Measurements from ENCODE around the gene ZFYVE9. TPM values are rescaled to one million over a fixed set of nuclear protein-coding genes. Genes with fewer than 3 reads are reported as not detected.

The ZFYVE9 gene
- total RNA-seq, 1 donor from 2014 or later = 17.9 TPM

GRCh38 chr1:52210044-52210443, 68.2 kb downstream of the ZFYVE9 start:
- Histone ChIP-seq H3K4me3 (no peak overlapping the region), H3K36me3 (no peaks in the 10 kb centered on the region), H3K27me3 (ENCODE audit: low read depth) (no peaks in the 10 kb centered on the region), H3K9me3 (replicated peaks) (peaks cover 4% of the 10 kb centered on the region), H3K4me1 (no peaks in the 10 kb centered on the region), H3K27ac (replicated peaks) (no peak overlapping the region)
- intact Hi-C loops (cut with micrococcal nuclease) = no loop called here
- no peak for DNase-seq
- TF ChIP-seq CTCF (IDR thresholded peaks at IDR 0.05; ENCODE audit: borderline replicate concordance) = no peak

- H3K27ac ChIP-seq (replicated peaks) = no peak overlapping the region
- H3K9me3 ChIP-seq (replicated peaks) = peaks cover 37% of the 10 kb centered on the region
- peaks cover 25% of the 10 kb centered on the region for H3K36me3 ChIP-seq
- no peak for DNase-seq
- H3K27me3 ChIP-seq (ENCODE audit: low read depth) = no peaks in the 10 kb centered on the region
- H3K4me1 ChIP-seq = no peaks in the 10 kb centered on the region
- intact Hi-C loops (cut with micrococcal nuclease) = no loop called here
- TF ChIP-seq CTCF (IDR thresholded peaks at IDR 0.05; ENCODE audit: borderline replicate concordance) = no peak
- no peak overlapping the region for H3K4me3 ChIP-seq
Observed at GRCh38 chr1:52216907-52217458, 75.1 kb downstream of the ZFYVE9 start.

GRCh38 chr1:52225174-52225573, 83.3 kb downstream of the ZFYVE9 start:
- Histone ChIP-seq H3K9me3 (replicated peaks) (peaks cover 31% of the 10 kb centered on the region), H3K27me3 (ENCODE audit: low read depth) (no peaks in the 10 kb centered on the region), H3K4me1 (no peaks in the 10 kb centered on the region), H3K27ac (replicated peaks) (no peak overlapping the region), H3K36me3 (peaks cover 13% of the 10 kb centered on the region), H3K4me3 (no peak overlapping the region)
- no peak for TF ChIP-seq CTCF (IDR thresholded peaks at IDR 0.05; ENCODE audit: borderline replicate concordance)
- no peak for DNase-seq
- intact Hi-C loops (cut with micrococcal nuclease) = no loop called here

GRCh38 chr1:52229494-52229893, 87.6 kb downstream of the ZFYVE9 start:
- intact Hi-C loops (cut with micrococcal nuclease) = no loop called here
- H3K27ac ChIP-seq (replicated peaks) = no peak overlapping the region
- peaks cover 18% of the 10 kb centered on the region for H3K9me3 ChIP-seq (replicated peaks)
- no peak for DNase-seq
- H3K4me1 ChIP-seq = no peaks in the 10 kb centered on the region
- no peak overlapping the region for H3K4me3 ChIP-seq
- H3K36me3 ChIP-seq = peaks cover 16% of the 10 kb centered on the region
- no peaks in the 10 kb centered on the region for H3K27me3 ChIP-seq (ENCODE audit: low read depth)
- TF ChIP-seq CTCF (IDR thresholded peaks at IDR 0.05; ENCODE audit: borderline replicate concordance) = no peak

- no peak for TF ChIP-seq CTCF (IDR thresholded peaks at IDR 0.05; ENCODE audit: borderline replicate concordance)
Observed at GRCh38 chr1:52233463-52233862, 91.6 kb downstream of the ZFYVE9 start.

More at GRCh38 chr1:52233463-52233862, 91.6 kb downstream of the ZFYVE9 start:
- intact Hi-C loops (cut with micrococcal nuclease) = no loop called here
- Histone ChIP-seq H3K4me3 (no peak overlapping the region), H3K9me3 (replicated peaks) (no peaks in the 10 kb centered on the region), H3K36me3 (peaks cover 6% of the 10 kb centered on the region), H3K27ac (replicated peaks) (no peak overlapping the region), H3K27me3 (ENCODE audit: low read depth) (no peaks in the 10 kb centered on the region), H3K4me1 (no peaks in the 10 kb centered on the region)
- no peak for DNase-seq

Data from left ventricle myocardium inferior (tissue), 1 donor.